H9 (cell line): ENCODE data around the gene DUOXA2. TPM values are rescaled to one million over a fixed set of nuclear protein-coding genes. Genes with fewer than 3 reads are reported as not detected.
A peak's percentile ranks its signal among the peaks of the same experiment; 100 is the strongest.

Experiments used
- DNase-seq: peaks from one replicate; pipeline ENCODE4 v3.0.0-alpha.2; 2017
- H2AFZ ChIP-seq: one replicate; pipeline ENCODE4 v1.6.1; 2013; ENCODE audit warnings: mild to moderate bottlenecking, low read length, control low read depth, moderate library complexity
- H2AK5ac ChIP-seq: 2 replicates; pipeline ENCODE4 v1.6.1; 2013; ENCODE audit warnings: low read length, control low read depth, mixed read lengths; ENCODE audit not compliant: insufficient read length
- H2BK120ac ChIP-seq: one replicate; pipeline ENCODE4 v1.6.1; 2013; ENCODE audit warnings: low read depth, mild to moderate bottlenecking, low read length, control low read depth, inconsistent platforms; ENCODE audit not compliant: poor library complexity, severe bottlenecking
- H2BK12ac ChIP-seq: 2 replicates; pipeline ENCODE4 v1.6.1; 2013; ENCODE audit warnings: low read length, control low read depth, mixed read lengths, low read depth; ENCODE audit not compliant: insufficient read length
- H2BK15ac ChIP-seq: 2 replicates; pipeline ENCODE4 v1.6.1; 2013; ENCODE audit warnings: low read depth, low read length, control low read depth
- H2BK20ac ChIP-seq: one replicate; pipeline ENCODE4 v1.6.1; 2013; ENCODE audit warnings: low read depth, mild to moderate bottlenecking, low read length, control low read depth, inconsistent platforms; ENCODE audit not compliant: poor library complexity, severe bottlenecking
- H2BK5ac ChIP-seq: 2 replicates; pipeline ENCODE4 v1.6.1; 2013; ENCODE audit warnings: low read length, control low read depth, mixed read lengths; ENCODE audit not compliant: insufficient read length
- H3K14ac ChIP-seq: 2 replicates; pipeline ENCODE4 v1.6.1; 2013; ENCODE audit warnings: low read length, control low read depth; ENCODE audit not compliant: insufficient read depth
- H3K18ac ChIP-seq: 2 replicates; pipeline ENCODE4 v1.6.1; 2013; ENCODE audit warnings: low read depth, mild to moderate bottlenecking, mixed read lengths, low read length, control low read depth; ENCODE audit not compliant: insufficient read length
- H3K23ac ChIP-seq: 2 replicates; pipeline ENCODE4 v1.6.1; 2013; ENCODE audit warnings: low read length, control low read depth, mixed read lengths, low read depth; ENCODE audit not compliant: insufficient read length
- H3K23me2 ChIP-seq: 2 replicates; pipeline ENCODE4 v1.6.1; 2013; ENCODE audit warnings: low read depth, mild to moderate bottlenecking, mixed read lengths, low read length, control low read depth; ENCODE audit not compliant: insufficient read length, poor library complexity, severe bottlenecking
- H3K27ac ChIP-seq: 2 replicates; pipeline ENCODE4 v1.5.1; 2013; ENCODE audit warnings: low read length, control low read depth, mixed read lengths, low read depth; ENCODE audit not compliant: insufficient read length
- H3K27me3 ChIP-seq: 2 replicates; pipeline ENCODE4 v1.6.1; 2013; ENCODE audit warnings: low read length, control low read depth, inconsistent platforms; ENCODE audit not compliant: insufficient read depth
- H3K4ac ChIP-seq: 2 replicates; pipeline ENCODE4 v1.6.1; 2013; ENCODE audit warnings: low read depth, mild to moderate bottlenecking, control low read depth, inconsistent platforms, low read length, moderate library complexity
- H3K4me1 ChIP-seq: 2 replicates; pipeline ENCODE4 v1.6.1; 2013; ENCODE audit warnings: low read length, control low read depth, inconsistent platforms; ENCODE audit not compliant: insufficient read depth
- H3K4me2 ChIP-seq: 2 replicates; pipeline ENCODE4 v1.6.1; 2013; ENCODE audit warnings: low read length, control low read depth, mixed read lengths; ENCODE audit not compliant: insufficient read length, insufficient read depth
- H3K56ac ChIP-seq: 2 replicates; pipeline ENCODE4 v1.6.1; 2013; ENCODE audit warnings: low read depth, mild to moderate bottlenecking, mixed read lengths, low read length, control low read depth; ENCODE audit not compliant: insufficient read length
- H3K79me1 ChIP-seq: 2 replicates; pipeline ENCODE4 v1.6.1; 2013; ENCODE audit warnings: low read depth, mild to moderate bottlenecking, moderate library complexity, low read length, control low read depth, inconsistent platforms; ENCODE audit not compliant: insufficient read depth, poor library complexity, severe bottlenecking
- H3K79me2 ChIP-seq: 2 replicates; pipeline ENCODE4 v1.6.1; 2013; ENCODE audit warnings: low read length, control low read depth, inconsistent platforms; ENCODE audit not compliant: insufficient read depth
- H3K9ac ChIP-seq: 2 replicates; pipeline ENCODE4 v1.6.1; 2013; ENCODE audit warnings: low read length, control low read depth, mixed read lengths; ENCODE audit not compliant: insufficient read length; ENCODE audit errors: extremely low read depth
- H3K9me3 ChIP-seq: one replicate; pipeline ENCODE4 v1.6.1; 2013; ENCODE audit warnings: low read depth, low read length, inconsistent platforms; ENCODE audit not compliant: control insufficient read depth
- H3T11ph ChIP-seq: one replicate; pipeline ENCODE4 v1.6.1; 2013; ENCODE audit warnings: mild to moderate bottlenecking, low read length, control low read depth, inconsistent platforms
- H4K20me1 ChIP-seq: one replicate; pipeline ENCODE4 v1.6.1; 2013; ENCODE audit not compliant: control insufficient read depth, insufficient read length, insufficient read depth
- H4K5ac ChIP-seq: 2 replicates; pipeline ENCODE4 v1.6.1; 2013; ENCODE audit warnings: low read depth, mild to moderate bottlenecking, mixed read lengths, low read length, control low read depth; ENCODE audit not compliant: insufficient read length
- H4K8ac ChIP-seq: replicated peaks from 2 replicates; pipeline ENCODE4 v1.6.1; 2013; ENCODE audit warnings: low read length, control low read depth, mixed read lengths, low read depth; ENCODE audit not compliant: insufficient read length
- H4K91ac ChIP-seq: 2 replicates; pipeline ENCODE4 v1.6.1; 2013; ENCODE audit warnings: low read depth, mild to moderate bottlenecking, moderate library complexity, mixed read lengths, low read length, control low read depth; ENCODE audit not compliant: insufficient read length
- H3K27ac Mint-ChIP-seq, 3 experiments: 2 replicates in 2 of 3; 3 replicates in 1 of 3; pipeline ENCODE4 v1.8.0; 2020 to 2021; ENCODE audit warnings: mixed read lengths in 3 of 3, mild to moderate bottlenecking in 1 of 3, moderate library complexity in 1 of 3
- H3K27me3 Mint-ChIP-seq: 2 replicates; pipeline ENCODE4 v1.8.0; 2021; ENCODE audit warnings: low read depth, mild to moderate bottlenecking, moderate library complexity, mixed read lengths
- H3K36me3 Mint-ChIP-seq, 3 experiments: 2 replicates in 2 of 3; 3 replicates in 1 of 3; pipeline ENCODE4 v1.8.0; 2020 to 2021; ENCODE audit warnings: low read depth in 3 of 3, mixed read lengths in 3 of 3; ENCODE audit not compliant: insufficient read depth in 1 of 3
- H3K4me1 Mint-ChIP-seq, 2 experiments: 2 replicates each; pipeline ENCODE4 v1.8.0; 2020; ENCODE audit warnings: mixed read lengths in 2 of 2
- H3K4me3 Mint-ChIP-seq, 2 experiments: 2 replicates in 1 of 2; 3 replicates in 1 of 2; pipeline ENCODE4 v1.8.0; 2020 to 2021; ENCODE audit warnings: mild to moderate bottlenecking in 2 of 2, mixed read lengths in 2 of 2, moderate library complexity in 1 of 2
- H3K9me3 Mint-ChIP-seq, 2 experiments: 2 replicates in 1 of 2; 3 replicates in 1 of 2; pipeline ENCODE4 v1.8.0; 2020; ENCODE audit warnings: mild to moderate bottlenecking in 2 of 2, mixed read lengths in 2 of 2, moderate library complexity in 1 of 2
- CTCF ChIP-seq: fragments of 200-600 bp; sonication (generic); conservative IDR thresholded peaks from 3 replicates; pipeline ENCODE4 v1.8.0; 2021; ENCODE audit warnings: antibody characterized with exemption, mild to moderate bottlenecking
- WGBS: extraction: QIAGEN DNeasy Blood & Tissue Kit; methylation state at CpG from one replicate; pipeline ENCODE4 v1.1.7; 2013; ENCODE audit warnings: missing lambda C conversion rate, low lambda C conversion rate, mixed read lengths; ENCODE audit not compliant: insufficient read length; ENCODE audit errors: extremely low coverage; 5-methylcytosine and 5-hydroxymethylcytosine counted together
- total RNA-seq: library from RNA; stranded (reverse); gene quantifications from 2 replicates; pipeline ENCODE4 v1.2.1, GENCODE V29; 2021

DUOXA2 gene
- total RNA-seq, 1 experiment from 2014 or later = not detected

- Histone ChIP-seq H4K8ac (no peak overlapping the region), H3K14ac (peak overlapping the region; percentile 95), H4K5ac (no peak overlapping the region), H3K79me1 (no peaks in the 10 kb centered on the region), H2AK5ac (no peak overlapping the region), H3K27me3 (no peaks in the 10 kb centered on the region), H3K27ac (peak overlapping the region; percentile 4), H3K23ac (no peak overlapping the region), H4K91ac (no peak overlapping the region), H3K4me2 (peak overlapping the region; percentile 53), H3K23me2 (no peaks in the 10 kb centered on the region), H3K79me2 (no peaks in the 10 kb centered on the region), H2BK120ac (no peak overlapping the region), H3T11ph (no peak overlapping the region), H3K9ac (peak overlapping the region; percentile 74), H3K4me1 (peaks cover 7% of the 10 kb centered on the region), H2AFZ (no peak overlapping the region), H2BK12ac (no peak overlapping the region), H3K18ac (peak overlapping the region; percentile 80), H3K56ac (no peak overlapping the region), H3K4ac (no peak overlapping the region), H3K9me3 (no peaks in the 10 kb centered on the region), H2BK5ac (no peak overlapping the region), H4K20me1 (no peaks in the 10 kb centered on the region), H2BK15ac (no peak overlapping the region), H2BK20ac (no peak overlapping the region)
- H3K36me3 Mint-ChIP-seq = peaks cover 0 to 10% (median 2%) of the 10 kb centered on the region in 3 experiments; a peak in 4 of 7 replicates
- peak; percentile 92 for DNase-seq
- peak; percentile 69 for TF ChIP-seq CTCF
- H3K4me3 Mint-ChIP-seq = peak overlapping the region; percentile 54 to 71; a peak in 4 of 5 replicates
- H3K27me3 Mint-ChIP-seq = peaks cover 4% of the 10 kb centered on the region; the same call in 1 of the 2 replicates
- no CpG with 5 or more reads among the region's 79 CpGs for WGBS
- no peak overlapping the region for H3K27ac Mint-ChIP-seq
- H3K9me3 Mint-ChIP-seq = no peaks in the 10 kb centered on the region
- H3K4me1 Mint-ChIP-seq = peaks cover 36 to 37% of the 10 kb centered on the region in 2 experiments
These were observed 52.9 kb downstream of the DUOXA2 start for GRCh38 chr15:45166834-45167630.
